Lower lobe of right lung (tissue), 2 donors: ENCODE data around the gene SCN3A. TPM values are rescaled to one million over a fixed set of nuclear protein-coding genes. Genes with fewer than 3 reads are reported as not detected.

Experiments
- ATAC-seq, 2 donors: fragments of 200-7000 bp; cut with Tn5 transposase; one replicate each; pipeline ENCODE4 v1.9.1; 2020 to 2022; ENCODE audit warnings: mild to moderate bottlenecking in 2 of 2, moderate library complexity in 2 of 2
- DNase-seq: peaks from one replicate; pipeline ENCODE4 v3.0.0-alpha.2; 2020
- H3K27ac ChIP-seq: fragments of 200-600 bp; one replicate; pipeline ENCODE4 v1.8.0; 2022
- H3K27me3 ChIP-seq: fragments of 200-600 bp; one replicate; pipeline ENCODE4 v1.8.0; 2022; ENCODE audit warnings: low read depth
- H3K36me3 ChIP-seq: fragments of 200-600 bp; one replicate; pipeline ENCODE4 v1.8.0; 2022; ENCODE audit warnings: mild to moderate bottlenecking
- H3K4me1 ChIP-seq: fragments of 200-600 bp; one replicate; pipeline ENCODE4 v1.8.0; 2022
- H3K4me3 ChIP-seq: fragments of 200-600 bp; one replicate; pipeline ENCODE4 v1.8.0; 2022; ENCODE audit warnings: mild to moderate bottlenecking
- H3K9me3 ChIP-seq: fragments of 200-600 bp; one replicate; pipeline ENCODE4 v1.8.0; 2022
- intact Hi-C: fragments of 100-400 bp; cut with DNase I; formaldehyde crosslinking; loops from one replicate; pipeline ENCODE4 v1.11.0; 2022
- total RNA-seq: library from RNA; stranded (reverse); fragmentation: NEBNext Ultra II Directional; extraction: Animal tissue kit (Norgen Biotek cat#: 25700); gene quantifications from one replicate; pipeline ENCODE4 v1.2.1, GENCODE V29; 2021
- TF ChIP-seq, protein P1 (sequence below): fragments of 200-600 bp; IDR thresholded peaks from one replicate; pipeline ENCODE4 v1.8.0; 2022; ENCODE audit warnings: antibody characterized with exemption, mild to moderate bottlenecking
- donor health status: DM: no; HTN: yes; CAD: no; lungs with severe emphysema.

SCN3A gene
- total RNA-seq, 1 donor from 2014 or later, result 1.4 TPM

DNA sequence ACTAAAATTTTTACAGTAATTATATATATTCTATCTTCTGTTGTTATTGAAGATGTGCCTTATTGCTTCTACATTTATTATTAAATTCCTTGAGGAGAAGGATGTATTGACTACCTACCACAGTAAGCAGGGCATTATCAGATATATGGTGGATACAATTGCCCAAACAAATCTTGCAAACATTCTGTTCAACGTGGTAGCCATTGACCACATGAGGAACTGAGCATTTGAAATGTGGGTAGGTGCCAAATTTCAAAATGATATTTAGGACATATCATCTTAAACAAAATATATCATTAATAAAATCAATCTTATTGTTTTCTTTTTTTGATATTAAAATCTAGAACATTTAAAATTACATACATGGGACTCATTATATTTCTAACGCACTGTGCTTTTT is 11.1 kb downstream of the SCN3A start:
- TF ChIP-seq, protein P1, sequence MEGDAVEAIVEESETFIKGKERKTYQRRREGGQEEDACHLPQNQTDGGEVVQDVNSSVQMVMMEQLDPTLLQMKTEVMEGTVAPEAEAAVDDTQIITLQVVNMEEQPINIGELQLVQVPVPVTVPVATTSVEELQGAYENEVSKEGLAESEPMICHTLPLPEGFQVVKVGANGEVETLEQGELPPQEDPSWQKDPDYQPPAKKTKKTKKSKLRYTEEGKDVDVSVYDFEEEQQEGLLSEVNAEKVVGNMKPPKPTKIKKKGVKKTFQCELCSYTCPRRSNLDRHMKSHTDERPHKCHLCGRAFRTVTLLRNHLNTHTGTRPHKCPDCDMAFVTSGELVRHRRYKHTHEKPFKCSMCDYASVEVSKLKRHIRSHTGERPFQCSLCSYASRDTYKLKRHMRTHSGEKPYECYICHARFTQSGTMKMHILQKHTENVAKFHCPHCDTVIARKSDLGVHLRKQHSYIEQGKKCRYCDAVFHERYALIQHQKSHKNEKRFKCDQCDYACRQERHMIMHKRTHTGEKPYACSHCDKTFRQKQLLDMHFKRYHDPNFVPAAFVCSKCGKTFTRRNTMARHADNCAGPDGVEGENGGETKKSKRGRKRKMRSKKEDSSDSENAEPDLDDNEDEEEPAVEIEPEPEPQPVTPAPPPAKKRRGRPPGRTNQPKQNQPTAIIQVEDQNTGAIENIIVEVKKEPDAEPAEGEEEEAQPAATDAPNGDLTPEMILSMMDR, result no peak
- Histone ChIP-seq H3K4me1 (no peaks in the 10 kb centered on the region), H3K4me3 (no peak overlapping the region), H3K27ac (no peak overlapping the region), H3K27me3 (no peaks in the 10 kb centered on the region), H3K36me3 (no peaks in the 10 kb centered on the region), H3K9me3 (no peaks in the 10 kb centered on the region)
- DNase-seq (no peak), ATAC-seq (no peak)
- intact Hi-C loops, result no loop called here

DNA sequence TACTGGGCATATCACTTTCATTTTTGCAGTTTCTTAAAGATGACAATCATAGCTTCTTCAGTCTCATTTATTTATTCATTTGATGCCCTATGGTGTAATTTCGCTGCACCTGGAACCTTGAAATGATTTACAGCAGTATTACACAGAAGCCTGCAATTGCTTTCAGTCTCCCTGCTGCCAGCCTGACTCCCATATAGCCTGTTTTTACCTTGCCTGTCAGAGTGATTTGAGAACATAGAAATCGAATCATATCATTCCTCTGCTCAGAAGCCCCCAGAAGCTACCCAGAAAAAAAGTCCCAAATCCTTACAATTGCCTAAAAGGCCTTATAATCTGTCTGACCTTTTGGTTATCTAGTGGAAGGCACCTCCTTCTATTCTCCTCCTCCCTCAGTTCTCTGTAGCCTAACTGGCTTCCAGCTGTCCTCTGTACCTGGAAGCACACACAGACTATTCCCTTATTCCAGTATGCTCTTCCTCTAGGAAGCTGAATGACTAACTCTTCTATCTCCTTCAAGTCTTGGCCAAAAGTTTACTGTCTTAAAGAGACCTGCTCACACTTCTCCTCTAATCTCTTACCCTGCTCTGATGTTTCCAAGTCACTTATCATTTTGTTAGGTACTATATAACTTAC is 12.6 kb downstream of the SCN3A start:
- Histone ChIP-seq H3K4me1 (no peaks in the 10 kb centered on the region), H3K9me3 (no peaks in the 10 kb centered on the region), H3K4me3 (no peak overlapping the region), H3K36me3 (no peaks in the 10 kb centered on the region), H3K27me3 (no peaks in the 10 kb centered on the region), H3K27ac (no peak overlapping the region)
- intact Hi-C loops, result no loop called here
- TF ChIP-seq, protein P1, result no peak
- DNase-seq (no peak), ATAC-seq (no peak)

DNA sequence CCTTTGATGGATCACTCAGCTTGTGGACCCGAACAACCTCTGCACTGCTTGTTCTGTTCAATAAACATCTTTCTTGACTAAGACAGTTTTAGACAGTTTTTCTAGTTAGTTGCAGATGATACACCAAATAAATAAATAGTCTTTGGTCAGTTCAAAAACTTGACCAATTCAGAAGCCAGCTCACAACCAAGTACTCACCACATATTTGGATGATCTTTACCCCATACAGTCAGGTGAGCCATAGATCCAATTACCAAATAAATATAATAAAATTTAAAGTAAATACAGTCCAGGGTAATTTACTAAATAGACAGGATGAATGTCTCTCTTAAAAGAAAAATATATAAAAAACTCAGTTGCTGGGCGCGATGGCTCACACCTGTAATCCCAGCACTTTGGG is 18.2 kb downstream of the SCN3A start:
- TF ChIP-seq, protein P1, result no peak
- H3K36me3 ChIP-seq, result no peaks in the 10 kb centered on the region
- H3K27me3 ChIP-seq, result no peaks in the 10 kb centered on the region
- H3K4me3 ChIP-seq, result no peak overlapping the region
- H3K27ac ChIP-seq, result no peak overlapping the region
- no peaks in the 10 kb centered on the region for H3K4me1 ChIP-seq
- DNase-seq (no peak), ATAC-seq (no peak)
- intact Hi-C loops, result no loop called here
- H3K9me3 ChIP-seq, result no peaks in the 10 kb centered on the region

DNA sequence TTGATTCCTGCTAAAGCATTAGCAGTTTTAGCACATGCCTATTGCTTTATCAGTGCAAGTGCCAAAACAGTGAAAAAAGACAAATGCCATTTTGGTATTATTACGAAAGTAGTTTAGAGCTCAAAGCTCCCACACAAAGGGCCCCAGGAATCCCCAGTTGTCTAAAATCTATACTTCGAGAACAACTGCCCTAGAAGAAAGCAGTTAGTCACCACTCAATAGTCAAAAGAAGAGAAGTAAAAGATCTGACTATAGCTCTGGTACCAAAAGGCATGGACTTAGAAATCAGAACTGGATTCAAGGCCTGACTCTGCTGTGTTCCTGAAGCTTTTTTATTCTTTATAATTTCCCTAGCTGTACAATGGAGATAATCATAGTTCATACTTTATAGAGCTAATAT is 21.8 kb downstream of the SCN3A start:
- no peak overlapping the region for H3K4me3 ChIP-seq
- H3K9me3 ChIP-seq, result no peaks in the 10 kb centered on the region
- no peaks in the 10 kb centered on the region for H3K36me3 ChIP-seq
- H3K27ac ChIP-seq, result no peak overlapping the region
- intact Hi-C loops, result no loop called here
- DNase-seq (no peak), ATAC-seq (no peak)
- no peaks in the 10 kb centered on the region for H3K4me1 ChIP-seq
- TF ChIP-seq, protein P1, result no peak
- H3K27me3 ChIP-seq, result no peaks in the 10 kb centered on the region

DNA sequence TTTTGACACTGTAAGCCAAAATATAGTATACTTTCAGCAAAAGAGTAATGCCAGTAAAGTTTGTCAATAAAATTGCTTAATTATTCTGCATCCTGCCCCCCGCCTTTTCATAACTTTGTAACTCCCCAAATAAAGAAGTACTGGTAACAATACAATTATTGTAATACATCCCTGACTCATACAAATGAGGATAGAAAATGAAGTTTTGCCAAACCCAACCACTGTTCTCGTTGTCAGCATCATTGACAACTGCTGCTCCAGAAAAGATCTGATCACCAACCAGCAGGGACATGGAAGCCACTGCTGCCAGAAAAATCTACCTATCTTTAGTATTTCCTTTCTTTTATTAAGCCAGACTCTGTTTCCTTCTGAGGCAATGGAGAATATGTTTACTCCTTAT is 27.1 kb downstream of the SCN3A start:
- Histone ChIP-seq H3K27ac (no peak overlapping the region), H3K9me3 (no peaks in the 10 kb centered on the region), H3K4me3 (no peak overlapping the region), H3K27me3 (no peaks in the 10 kb centered on the region), H3K4me1 (no peaks in the 10 kb centered on the region), H3K36me3 (no peaks in the 10 kb centered on the region)
- TF ChIP-seq, protein P1, result no peak
- ATAC-seq, result no peak
- no peak for DNase-seq
- intact Hi-C loops, result no loop called here
